Measurements from ENCODE around the gene EDARADD. TPM values are rescaled to one million over a fixed set of nuclear protein-coding genes. Genes with fewer than 3 reads are reported as not detected.

The EDARADD gene
- total and polyA plus RNA-seq, 2 of the 13 experiments (the other 11 are each of a cell fraction or from before 2014, with no cell fraction given) = 0.03 TPM; not detected in 1

- Histone ChIP-seq H3K4me3 (replicated peaks in 1 of 3; ENCODE audit: insufficient read depth in 1 of 3, low read depth in 2 of 3, low read length in 3 of 3) (no peak overlapping the region), H3K9ac (ENCODE audit: insufficient read depth, low read depth, low read length) (no peak overlapping the region), H2AFZ (ENCODE audit: low read length) (no peak overlapping the region), H4K20me1 (ENCODE audit: insufficient read depth, low read length) (no peaks in the 10 kb centered on the region), H3K27ac (ENCODE audit: extremely low read length, insufficient read depth, low read length) (no peak overlapping the region), H3K27me3 (ENCODE audit: control insufficient read depth in 1 of 2, insufficient read depth in 2 of 2, low read length in 2 of 2) (peaks cover 4 to 44% of the 10 kb centered on the region in 2 experiments), H3K9me3 (ENCODE audit: low read length) (no peaks in the 10 kb centered on the region), H3K4me1 (ENCODE audit: insufficient read depth, low read length) (peaks cover 27% of the 10 kb centered on the region), H3K4me2 (ENCODE audit: low read depth, low read length) (no peak overlapping the region), H3K36me3 (replicated peaks in 1 of 2; ENCODE audit: control insufficient read depth in 1 of 2, insufficient read depth in 2 of 2, low read length in 2 of 2) (no peaks in the 10 kb centered on the region), H3K79me2 (ENCODE audit: insufficient read depth, low read length) (no peaks in the 10 kb centered on the region)
- 28% methylated on average over 2 of the region's 2 CpGs for WGBS (ENCODE audit: low lambda C conversion rate)
- DNase-seq (ENCODE audit: low spot score) = no peak
- in situ Hi-C loops (cut with HindIII; ENCODE audit: extremely low pct_ligation_motif_present, low pct_unique_long_range_greater_than_20kb) = no loop called here
- no peak for FAIRE-seq
- POLR2A ChIA-PET = no interaction called here
- BruUV-seq (replicated peaks) = no TSS peak
- intact Hi-C loops (cut with micrococcal nuclease; ENCODE audit: unreplicated experiment) = no loop called here
- no peak for ATAC-seq
- CTCF ChIA-PET (ENCODE audit: low intra/inter-chr PET ratio, low total read pairs) = no interaction called here
- TF ChIP-seq ZNF24 (IDR thresholded peaks at IDR 0.05) (no peak), RBM22 (optimal IDR thresholded peaks at IDR 0.05; ENCODE audit: low read length) (no peak), POGK (CRISPR knock-in tag; conservative IDR thresholded peaks at IDR 0.05) (no peak), ZNF75D (CRISPR knock-in tag; IDR thresholded peaks at IDR 0.05; ENCODE audit: borderline replicate concordance) (no peak), CREBL2 (CRISPR knock-in tag; IDR thresholded peaks at IDR 0.05; ENCODE audit: borderline replicate concordance) (no peak), ZNF776 (CRISPR knock-in tag; IDR thresholded peaks at IDR 0.05) (no peak), THAP9 (CRISPR knock-in tag; IDR thresholded peaks at IDR 0.05; ENCODE audit: borderline replicate concordance) (no peak), GLMP (CRISPR knock-in tag; IDR thresholded peaks at IDR 0.05; ENCODE audit: borderline replicate concordance) (no peak), AKNA (CRISPR knock-in tag; IDR thresholded peaks at IDR 0.05; ENCODE audit: borderline replicate concordance) (no peak), ZNF781 (CRISPR knock-in tag; IDR thresholded peaks at IDR 0.05; ENCODE audit: borderline replicate concordance, not compliant biosample characterization) (no peak), FOXJ3 (CRISPR knock-in tag; IDR thresholded peaks at IDR 0.05; ENCODE audit: borderline replicate concordance) (no peak), PITX1 (CRISPR knock-in tag; IDR thresholded peaks at IDR 0.05) (no peak), NFE2L2 (IDR thresholded peaks at IDR 0.05; ENCODE audit: low read length) (no peak)
Measured at GRCh38 chr1:236392182-236392581, 1.9 kb upstream of the EDARADD start.

All from HepG2 (cell line).